Prostate gland (tissue), 2 donors: Measurements from ENCODE around the gene GOLT1A. TPM values are rescaled to one million over a fixed set of nuclear protein-coding genes. Genes with fewer than 3 reads are reported as not detected.

Source experiments
- DNase-seq: peaks from one replicate; pipeline ENCODE4 v3.0.0-alpha.2; 2019; ENCODE audit warnings: low spot score
- H3K27ac ChIP-seq, 2 donors: fragments of 200-600 bp; sonication (generic); 2 replicates each; pipeline ENCODE4 v1.5.1; 2017 to 2019
- H3K27me3 ChIP-seq: fragments of 200-600 bp; sonication (generic); replicated peaks from 2 replicates; pipeline ENCODE4 v1.5.1; 2019; ENCODE audit not compliant: insufficient read depth
- H3K36me3 ChIP-seq, 2 donors: fragments of 200-600 bp; sonication (generic); 1 replicate in 1 of 2; 2 replicates in 1 of 2; pipeline versions ENCODE4 v1.5.1 to v1.8.1; 2017 to 2019
- H3K4me1 ChIP-seq: fragments of 200-600 bp; sonication (generic); replicated peaks from 2 replicates; pipeline ENCODE4 v1.5.1; 2019
- H3K4me3 ChIP-seq, 2 donors: fragments of 200-600 bp; sonication (generic); 2 replicates each; pipeline ENCODE4 v1.5.1; 2017 to 2019
- H3K9me3 ChIP-seq: fragments of 200-600 bp; sonication (generic); 2 replicates; pipeline ENCODE4 v1.5.1; 2017
- CTCF ChIP-seq, 4 experiments: fragments of 200-600 bp in 2 of 4; fragments of 450-650 bp in 2 of 4; sonication (generic) in 2 of 4; IDR thresholded peaks; 1 replicate in 3 of 4; 2 replicates in 1 of 4; pipeline ENCODE4 v1.5.1; 2016 to 2019; ENCODE audit warnings: antibody characterized with exemption in 4 of 4, mild to moderate bottlenecking in 2 of 4, moderate library complexity in 2 of 4
- POLR2A ChIP-seq: fragments of 450-650 bp; IDR thresholded peaks from one replicate; pipeline ENCODE4 v1.6.1; 2016; ENCODE audit warnings: antibody characterized with exemption, mild to moderate bottlenecking
- POLR2AphosphoS5 ChIP-seq: sonication (generic); formaldehyde crosslinking; IDR thresholded peaks from one replicate; pipeline ENCODE4 v1.6.1; 2017; ENCODE audit warnings: antibody characterized with exemption
- WGBS: methylation state at CpG from one replicate; pipeline ENCODE4 v1.1.5; 2018; 5-methylcytosine and 5-hydroxymethylcytosine counted together
- intact Hi-C: fragments of 100-400 bp; cut with DNase I; formaldehyde crosslinking; loops from one replicate; pipeline ENCODE4 v1.14.2; 2022
- total RNA-seq, 2 donors: library from RNA; depleted of rRNA; stranded (reverse); fragments of >200 nt; gene quantifications; one replicate each; pipeline ENCODE4 v1.1.0, GENCODE V29; 2016

GOLT1A gene
- total RNA-seq, 2 donors from 2014 or later, result 3.0 to 3.6 TPM

- H3K4me3 ChIP-seq, result no peak overlapping the region
- intact Hi-C loops, result no loop called here
- peaks cover 3 to 11% of the 10 kb centered on the region in 2 donors for H3K36me3 ChIP-seq
- peaks cover 9% of the 10 kb centered on the region for H3K4me1 ChIP-seq
- peak; percentile 32 for DNase-seq
- H3K9me3 ChIP-seq, result no peaks in the 10 kb centered on the region
- 48% methylated on average over 16 of the region's 16 CpGs for WGBS
- peak overlapping the region; percentile 14 to 38 for H3K27ac ChIP-seq
- no peaks in the 10 kb centered on the region for H3K27me3 ChIP-seq
- TF ChIP-seq POLR2AphosphoS5, result no peak
- TF ChIP-seq CTCF (IDR thresholded peaks at IDR 0.05), result no peak
- TF ChIP-seq POLR2A, result no peak
Measured at GRCh38 chr1:204225841-204226735, 12.3 kb upstream of the GOLT1A start.

GRCh38 chr1:204224655-204225054, 10.9 kb upstream of the GOLT1A start:
- WGBS, result 84% methylated on average over 8 of the region's 8 CpGs
- Histone ChIP-seq H3K4me3 (no peak overlapping the region), H3K4me1 (peaks cover 9% of the 10 kb centered on the region), H3K36me3 (peaks cover 3 to 11% of the 10 kb centered on the region in 2 donors), H3K27ac (no peak overlapping the region), H3K9me3 (no peaks in the 10 kb centered on the region), H3K27me3 (no peaks in the 10 kb centered on the region)
- intact Hi-C loops, result no loop called here
- no peak for DNase-seq
- TF ChIP-seq POLR2A (no peak), CTCF (IDR thresholded peaks at IDR 0.05) (no peak), POLR2AphosphoS5 (no peak)

GRCh38 chr1:204223129-204223860, 9.5 kb upstream of the GOLT1A start:
- no peak for TF ChIP-seq POLR2AphosphoS5
- no peak for TF ChIP-seq POLR2A
- TF ChIP-seq CTCF (IDR thresholded peaks at IDR 0.05), result no peak
- H3K4me3 ChIP-seq, result no peak overlapping the region
- no peaks in the 10 kb centered on the region for H3K9me3 ChIP-seq
- H3K4me1 ChIP-seq, result peaks cover 9% of the 10 kb centered on the region
- H3K36me3 ChIP-seq, result peaks cover 2 to 5% of the 10 kb centered on the region in 2 donors
- WGBS, result 84% methylated on average over 17 of the region's 17 CpGs
- no peaks in the 10 kb centered on the region for H3K27me3 ChIP-seq
- DNase-seq, result no peak
- H3K27ac ChIP-seq, result no peak overlapping the region
- intact Hi-C loops, result no loop called here

- H3K9me3 ChIP-seq, result no peaks in the 10 kb centered on the region
- 73% methylated on average over 3 of the region's 3 CpGs for WGBS
- no peak for DNase-seq
- no peak overlapping the region for H3K4me3 ChIP-seq
- no peak overlapping the region for H3K27ac ChIP-seq
- intact Hi-C loops, result no loop called here
- H3K27me3 ChIP-seq, result no peaks in the 10 kb centered on the region
- TF ChIP-seq POLR2AphosphoS5, result no peak
- TF ChIP-seq POLR2A, result no peak
- no peaks in the 10 kb centered on the region for H3K36me3 ChIP-seq
- peaks cover 9% of the 10 kb centered on the region for H3K4me1 ChIP-seq
Measured at GRCh38 chr1:204222764-204223055, 8.9 kb upstream of the GOLT1A start.

- Histone ChIP-seq H3K27ac (no peak overlapping the region), H3K27me3 (no peaks in the 10 kb centered on the region), H3K4me3 (no peak overlapping the region), H3K36me3 (no peaks in the 10 kb centered on the region), H3K9me3 (no peaks in the 10 kb centered on the region), H3K4me1 (peaks cover 9% of the 10 kb centered on the region)
- DNase-seq, result no peak
- WGBS, result 91% methylated on average over 8 of the region's 8 CpGs
- no peak for TF ChIP-seq CTCF (IDR thresholded peaks at IDR 0.05)
- TF ChIP-seq POLR2A, result no peak
- TF ChIP-seq POLR2AphosphoS5, result no peak
- intact Hi-C loops, result no loop called here
Measured at GRCh38 chr1:204222006-204222763, 8.4 kb upstream of the GOLT1A start.
